ENCODE measurements around the gene NPC2.
"Not testable (repeated sequence)": the region's sequence is repeated elsewhere in the genome, so short reads cannot be mapped to it uniquely, and the experiment has no call there.

The NPC2 gene

DNA sequence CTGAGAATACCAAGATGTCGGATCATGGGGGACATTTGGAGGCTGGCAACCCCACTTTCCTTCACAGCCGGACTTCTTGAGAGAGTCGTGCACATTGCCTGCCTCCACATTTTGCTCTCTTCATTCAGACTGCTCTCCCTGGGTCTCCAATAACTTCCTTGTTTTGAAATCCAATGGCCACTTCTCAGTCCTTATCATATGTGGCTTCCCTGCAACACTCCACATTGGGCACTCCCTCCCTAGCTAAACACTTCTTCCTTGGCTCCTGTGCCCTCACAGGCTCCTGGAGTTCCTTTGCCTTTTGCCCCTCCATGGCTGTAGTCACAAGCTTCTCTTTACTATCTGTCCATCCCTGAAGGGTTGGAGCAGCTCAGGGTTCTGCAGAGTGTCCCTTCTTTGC, 30.1 kb downstream of the NPC2 start:
- H3K36me3 ChIP-seq (ENCODE audit: control insufficient read depth in 5 of 5, insufficient read depth in 5 of 5, low read length in 5 of 5), result peaks cover 0 to 4% (median 0%) of the 10 kb centered on the region in 5 donors
- H3K27ac ChIP-seq (ENCODE audit: low read depth, low read length), result no peak overlapping the region
- no peaks in the 10 kb centered on the region for H3K27me3 ChIP-seq (ENCODE audit: control insufficient read depth in 5 of 5, insufficient read depth in 4 of 5, low read length in 5 of 5)
- peaks cover 0 to 17% (median 0%) of the 10 kb centered on the region in 5 donors for H3K4me1 ChIP-seq (ENCODE audit: control insufficient read depth in 5 of 5, insufficient read depth in 5 of 5, low read length in 5 of 5)
- no peak overlapping the region for H3K4me3 ChIP-seq (ENCODE audit: low read depth in 1 of 5, low read length in 5 of 5)
- H3K9ac ChIP-seq (ENCODE audit: low read length in 5 of 5), result no peak overlapping the region
- H3K9me3 ChIP-seq (ENCODE audit: control insufficient read depth in 5 of 5, low read length in 5 of 5), result no peaks in the 10 kb centered on the region

DNA sequence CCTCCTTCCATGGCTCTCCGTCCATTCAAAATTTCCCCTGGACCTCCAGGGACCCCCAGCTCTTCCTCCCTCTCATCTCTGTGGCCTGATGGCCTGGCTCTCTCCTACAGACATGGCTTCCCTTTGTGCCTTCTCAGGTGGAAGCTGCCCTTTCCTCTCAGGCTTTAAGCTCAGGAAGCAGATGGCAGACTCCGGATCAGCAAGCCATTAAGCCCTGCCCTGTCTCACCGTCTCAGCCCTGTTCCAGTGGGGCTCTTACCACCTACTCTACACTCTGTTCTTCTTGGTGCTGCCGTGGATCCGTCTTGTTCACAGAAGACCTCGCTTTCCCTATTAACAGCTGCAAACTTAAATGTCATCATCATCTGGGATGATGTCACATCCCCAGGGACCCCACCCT, 33.1 kb downstream of the NPC2 start:
- peaks cover 0 to 17% (median 0%) of the 10 kb centered on the region in 5 donors for H3K4me1 ChIP-seq (ENCODE audit: control insufficient read depth in 5 of 5, insufficient read depth in 5 of 5, low read length in 5 of 5)
- no peak overlapping the region for H3K4me3 ChIP-seq (ENCODE audit: low read depth in 1 of 5, low read length in 5 of 5)
- no peaks in the 10 kb centered on the region for H3K9me3 ChIP-seq (ENCODE audit: control insufficient read depth in 5 of 5, low read length in 5 of 5)
- no peaks in the 10 kb centered on the region for H3K27me3 ChIP-seq (ENCODE audit: control insufficient read depth in 5 of 5, insufficient read depth in 4 of 5, low read length in 5 of 5)
- H3K36me3 ChIP-seq (ENCODE audit: control insufficient read depth in 5 of 5, insufficient read depth in 5 of 5, low read length in 5 of 5), result no peaks in the 10 kb centered on the region
- no peak overlapping the region for H3K27ac ChIP-seq (ENCODE audit: low read depth, low read length)
- H3K9ac ChIP-seq (ENCODE audit: low read length in 5 of 5), result no peak overlapping the region

DNA sequence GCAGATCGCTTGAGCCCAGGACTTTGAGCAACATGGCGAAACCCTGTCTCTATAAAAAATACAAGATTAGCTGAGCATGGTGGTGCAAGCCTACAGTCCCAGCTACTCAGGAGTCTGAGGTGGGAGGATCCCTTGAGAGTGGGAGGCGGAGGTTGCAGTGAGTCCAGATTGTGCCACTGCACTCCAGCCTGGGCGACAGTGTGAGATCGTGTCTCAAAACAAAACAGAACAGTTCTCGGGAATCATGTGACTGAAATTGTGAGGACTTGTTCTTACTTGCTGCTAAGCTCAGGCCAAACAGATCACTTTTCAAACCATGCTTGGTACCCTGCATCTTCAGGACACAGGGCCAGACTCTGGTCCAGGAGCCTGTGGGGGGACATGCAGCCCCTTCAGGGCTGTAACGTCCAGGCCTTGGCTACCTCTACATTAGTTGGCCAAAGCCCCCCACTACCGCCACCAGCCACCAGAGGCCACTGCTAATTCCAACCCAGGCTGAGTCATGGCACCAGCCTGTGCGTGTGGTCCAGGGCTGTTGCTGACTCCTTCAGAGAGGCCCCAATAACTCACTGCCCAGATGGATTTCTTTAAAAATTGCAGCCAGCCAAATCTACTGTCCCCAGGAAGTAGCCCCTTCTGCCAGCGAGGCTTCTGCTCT, 33.7 kb downstream of the NPC2 start:
- no peak overlapping the region for H3K27ac ChIP-seq (ENCODE audit: low read depth, low read length)
- H3K4me3 ChIP-seq (ENCODE audit: low read depth in 1 of 5, low read length in 5 of 5), result no peak overlapping the region
- no peak overlapping the region for H3K9ac ChIP-seq (ENCODE audit: low read length in 5 of 5)

DNA sequence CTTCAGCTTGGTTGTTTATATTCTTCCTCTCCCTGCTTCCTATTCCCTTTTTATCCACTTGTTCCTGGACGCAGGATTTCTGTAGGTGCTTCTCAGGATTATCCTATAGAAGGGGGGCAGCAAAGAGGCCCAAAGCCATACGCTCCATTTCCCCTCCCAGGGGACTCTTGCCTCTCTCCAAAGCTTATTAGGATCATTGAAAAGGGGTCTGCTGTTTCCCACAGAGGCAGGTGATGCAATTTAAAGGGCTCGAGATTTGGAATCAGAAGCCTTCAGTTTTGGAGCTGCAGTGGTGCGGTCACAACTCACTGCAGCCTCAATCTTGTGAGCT, 35.6 kb downstream of the NPC2 start:
- Histone ChIP-seq H3K27me3 (ENCODE audit: control insufficient read depth in 5 of 5, insufficient read depth in 4 of 5, low read length in 5 of 5) (no peaks in the 10 kb centered on the region), H3K4me3 (ENCODE audit: low read depth in 1 of 5, low read length in 5 of 5) (no peak overlapping the region), H3K36me3 (ENCODE audit: control insufficient read depth in 5 of 5, insufficient read depth in 5 of 5, low read length in 5 of 5) (no peaks in the 10 kb centered on the region), H3K4me1 (ENCODE audit: control insufficient read depth in 5 of 5, insufficient read depth in 5 of 5, low read length in 5 of 5) (peaks cover 0 to 17% (median 0%) of the 10 kb centered on the region in 5 donors), H3K9ac (ENCODE audit: low read length in 5 of 5) (no peak overlapping the region), H3K27ac (ENCODE audit: low read depth, low read length) (no peak overlapping the region), H3K9me3 (ENCODE audit: control insufficient read depth in 5 of 5, low read length in 5 of 5) (no peaks in the 10 kb centered on the region)

More for the DNA sequence above, 33.7 kb downstream of the NPC2 start:
- H3K27me3 ChIP-seq (ENCODE audit: control insufficient read depth in 5 of 5, insufficient read depth in 4 of 5, low read length in 5 of 5), result no peaks in the 10 kb centered on the region
- H3K9me3 ChIP-seq (ENCODE audit: control insufficient read depth in 5 of 5, low read length in 5 of 5), result no peaks in the 10 kb centered on the region
- no peaks in the 10 kb centered on the region for H3K36me3 ChIP-seq (ENCODE audit: control insufficient read depth in 5 of 5, insufficient read depth in 5 of 5, low read length in 5 of 5)
- H3K4me1 ChIP-seq (ENCODE audit: control insufficient read depth in 5 of 5, insufficient read depth in 5 of 5, low read length in 5 of 5), result peaks cover 0 to 17% (median 0%) of the 10 kb centered on the region in 5 donors

DNA sequence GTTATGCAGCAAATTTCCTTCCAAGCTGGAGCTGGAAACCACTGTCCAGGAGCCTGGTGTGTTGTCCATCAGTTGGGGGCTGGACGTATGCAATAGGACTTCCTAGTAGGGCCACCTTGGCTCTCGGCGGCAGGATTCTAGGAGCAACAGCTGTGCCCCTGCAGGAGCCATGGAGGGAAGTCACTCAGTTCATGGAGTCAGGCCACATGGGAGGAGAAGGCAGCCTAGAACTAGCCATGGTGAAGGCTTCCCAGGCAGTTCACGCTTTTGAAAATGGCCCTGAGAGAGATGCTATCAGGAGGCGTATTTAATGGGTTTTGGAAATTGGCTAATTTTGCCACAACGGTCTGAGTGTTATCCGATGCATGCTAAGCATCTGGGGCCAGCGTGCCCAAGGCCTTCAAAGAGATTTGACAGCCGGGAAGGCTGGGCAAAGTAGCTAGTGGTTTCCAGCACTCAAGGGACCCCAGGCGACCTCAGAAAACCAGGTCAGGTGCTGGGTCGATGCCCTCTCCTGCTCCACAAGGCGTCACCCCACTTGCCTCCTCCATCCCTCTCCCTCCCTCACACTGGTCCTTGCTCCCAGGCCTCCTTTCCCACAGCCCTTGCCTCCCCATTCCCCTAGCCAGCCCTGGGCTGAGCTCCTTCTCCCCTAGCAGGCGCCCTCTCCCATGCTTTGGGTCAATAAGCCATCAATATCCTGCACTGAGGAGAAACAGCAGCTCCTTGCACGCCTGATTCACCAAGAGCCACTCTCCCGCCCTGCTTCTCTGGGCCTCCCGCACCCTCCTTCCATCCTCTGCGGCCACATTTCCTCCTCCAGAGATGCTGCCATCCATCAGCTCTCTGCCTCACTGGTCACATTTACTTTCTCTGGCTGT, 36.2 kb downstream of the NPC2 start:
- Histone ChIP-seq H3K9ac (ENCODE audit: low read length in 5 of 5) (no peak overlapping the region), H3K9me3 (ENCODE audit: control insufficient read depth in 5 of 5, low read length in 5 of 5) (no peaks in the 10 kb centered on the region), H3K4me1 (ENCODE audit: control insufficient read depth in 5 of 5, insufficient read depth in 5 of 5, low read length in 5 of 5) (peaks cover 0 to 17% (median 0%) of the 10 kb centered on the region in 5 donors), H3K27me3 (ENCODE audit: control insufficient read depth in 5 of 5, insufficient read depth in 4 of 5, low read length in 5 of 5) (no peaks in the 10 kb centered on the region), H3K27ac (ENCODE audit: low read depth, low read length) (no peak overlapping the region), H3K4me3 (ENCODE audit: low read depth in 1 of 5, low read length in 5 of 5) (no peak overlapping the region), H3K36me3 (ENCODE audit: control insufficient read depth in 5 of 5, insufficient read depth in 5 of 5, low read length in 5 of 5) (no peaks in the 10 kb centered on the region)

DNA sequence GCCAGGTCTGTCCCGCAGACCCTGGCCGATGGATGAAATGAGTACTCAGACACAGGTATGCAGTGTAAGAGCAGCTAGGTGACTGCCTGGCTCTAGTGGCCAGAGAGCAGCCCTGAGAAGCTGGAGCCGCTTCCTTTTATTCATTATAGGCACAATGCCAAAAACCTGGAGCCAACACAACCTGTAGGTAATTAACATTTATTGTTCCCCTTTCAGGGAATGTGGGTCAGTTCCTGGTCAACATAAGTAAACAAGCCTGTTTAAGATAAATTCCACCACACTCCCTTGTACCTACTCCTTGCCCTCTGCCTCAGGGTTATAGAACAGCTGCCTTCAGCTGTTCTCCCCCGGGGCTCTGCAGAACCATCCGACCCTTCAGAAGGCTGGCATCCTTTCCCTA, 38.7 kb downstream of the NPC2 start:
- H3K4me1 ChIP-seq (ENCODE audit: control insufficient read depth in 5 of 5, insufficient read depth in 5 of 5, low read length in 5 of 5); H3K4me3 ChIP-seq (ENCODE audit: low read depth in 1 of 5, low read length in 5 of 5); H3K27me3 ChIP-seq (ENCODE audit: control insufficient read depth in 5 of 5, insufficient read depth in 4 of 5, low read length in 5 of 5); H3K36me3 ChIP-seq (ENCODE audit: control insufficient read depth in 5 of 5, insufficient read depth in 5 of 5, low read length in 5 of 5); H3K9ac ChIP-seq (ENCODE audit: low read length in 5 of 5); H3K27ac ChIP-seq (ENCODE audit: low read depth, low read length); H3K9me3 ChIP-seq (ENCODE audit: control insufficient read depth in 5 of 5, low read length in 5 of 5): not testable (repeated sequence)

DNA sequence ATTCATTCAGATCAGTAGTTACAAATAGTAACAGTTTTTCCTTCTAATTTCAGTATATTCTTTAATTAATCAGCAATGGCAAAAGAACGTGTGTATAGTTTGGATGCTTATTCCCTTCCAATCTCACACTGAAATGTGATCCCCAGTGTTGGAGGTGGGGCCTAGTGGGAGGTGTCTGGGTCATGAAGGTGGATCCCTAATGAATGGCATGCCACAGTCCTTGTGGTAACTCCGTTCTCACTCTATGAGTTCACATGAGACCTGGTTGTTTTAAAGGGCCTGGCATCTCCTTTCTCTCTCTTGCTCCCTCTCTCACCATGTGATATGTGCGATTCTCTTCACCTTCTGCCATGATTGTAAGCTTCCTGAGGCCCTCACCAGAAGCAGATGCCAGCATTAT, 48.2 kb downstream of the NPC2 start:
- Histone ChIP-seq H3K36me3 (ENCODE audit: control insufficient read depth in 5 of 5, insufficient read depth in 5 of 5, low read length in 5 of 5) (no peaks in the 10 kb centered on the region), H3K9ac (ENCODE audit: low read length in 5 of 5) (no peak overlapping the region), H3K4me3 (ENCODE audit: low read depth in 1 of 5, low read length in 5 of 5) (no peak overlapping the region), H3K27me3 (ENCODE audit: control insufficient read depth in 5 of 5, insufficient read depth in 4 of 5, low read length in 5 of 5) (no peaks in the 10 kb centered on the region), H3K27ac (ENCODE audit: low read depth, low read length) (no peak overlapping the region), H3K4me1 (ENCODE audit: control insufficient read depth in 5 of 5, insufficient read depth in 5 of 5, low read length in 5 of 5) (no peaks in the 10 kb centered on the region), H3K9me3 (ENCODE audit: control insufficient read depth in 5 of 5, low read length in 5 of 5) (no peaks in the 10 kb centered on the region)

DNA sequence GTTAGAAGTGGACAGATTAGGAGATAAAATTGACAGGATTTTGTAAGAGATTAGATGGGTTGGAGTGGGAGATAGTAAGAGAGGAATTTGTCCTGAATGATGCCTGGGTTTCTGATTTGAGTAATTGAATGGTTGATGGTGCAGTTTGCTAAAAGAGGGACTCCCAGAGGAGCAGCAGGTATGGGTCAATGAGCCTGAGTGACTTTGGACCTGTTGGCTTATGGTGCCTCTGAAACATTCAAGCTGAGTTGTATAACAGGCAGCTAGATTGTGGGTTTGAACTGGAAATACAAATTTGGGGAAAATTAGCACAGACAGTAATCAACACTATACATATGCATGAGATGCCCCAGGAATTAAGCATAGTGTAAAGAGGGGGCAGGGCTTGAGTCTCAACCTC, 50.3 kb downstream of the NPC2 start:
- Histone ChIP-seq H3K36me3 (ENCODE audit: control insufficient read depth in 5 of 5, insufficient read depth in 5 of 5, low read length in 5 of 5) (no peaks in the 10 kb centered on the region), H3K27ac (ENCODE audit: low read depth, low read length) (no peak overlapping the region), H3K4me3 (ENCODE audit: low read depth in 1 of 5, low read length in 5 of 5) (no peak overlapping the region), H3K27me3 (ENCODE audit: control insufficient read depth in 5 of 5, insufficient read depth in 4 of 5, low read length in 5 of 5) (no peaks in the 10 kb centered on the region), H3K9ac (ENCODE audit: low read length in 5 of 5) (no peak overlapping the region), H3K4me1 (ENCODE audit: control insufficient read depth in 5 of 5, insufficient read depth in 5 of 5, low read length in 5 of 5) (no peaks in the 10 kb centered on the region), H3K9me3 (ENCODE audit: control insufficient read depth in 5 of 5, low read length in 5 of 5) (no peaks in the 10 kb centered on the region)

DNA sequence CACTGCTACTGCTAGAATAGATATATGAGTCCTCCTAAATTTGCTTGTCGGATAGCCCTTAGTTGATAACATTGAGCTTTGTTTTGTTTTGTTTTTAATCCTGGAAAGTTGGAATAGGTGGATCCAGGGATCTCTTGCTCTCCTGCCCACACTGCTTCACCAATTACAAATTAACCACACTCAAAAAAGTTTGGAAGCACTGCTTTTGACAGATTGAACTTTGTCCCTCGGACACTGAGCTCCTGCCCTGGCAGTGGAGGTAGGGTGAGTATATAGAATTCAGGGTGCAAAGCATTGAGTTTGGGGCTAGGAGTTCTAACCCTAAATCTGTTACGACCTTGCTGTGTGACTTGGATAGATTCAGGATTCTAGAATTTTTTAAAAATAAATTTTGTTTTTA, 52.0 kb downstream of the NPC2 start:
- Histone ChIP-seq H3K4me1 (ENCODE audit: control insufficient read depth in 5 of 5, insufficient read depth in 5 of 5, low read length in 5 of 5) (no peaks in the 10 kb centered on the region), H3K27me3 (ENCODE audit: control insufficient read depth in 5 of 5, insufficient read depth in 4 of 5, low read length in 5 of 5) (no peaks in the 10 kb centered on the region), H3K9me3 (ENCODE audit: control insufficient read depth in 5 of 5, low read length in 5 of 5) (no peaks in the 10 kb centered on the region), H3K4me3 (ENCODE audit: low read depth in 1 of 5, low read length in 5 of 5) (no peak overlapping the region), H3K27ac (ENCODE audit: low read depth, low read length) (no peak overlapping the region), H3K36me3 (ENCODE audit: control insufficient read depth in 5 of 5, insufficient read depth in 5 of 5, low read length in 5 of 5) (no peaks in the 10 kb centered on the region), H3K9ac (ENCODE audit: low read length in 5 of 5) (no peak overlapping the region)

DNA sequence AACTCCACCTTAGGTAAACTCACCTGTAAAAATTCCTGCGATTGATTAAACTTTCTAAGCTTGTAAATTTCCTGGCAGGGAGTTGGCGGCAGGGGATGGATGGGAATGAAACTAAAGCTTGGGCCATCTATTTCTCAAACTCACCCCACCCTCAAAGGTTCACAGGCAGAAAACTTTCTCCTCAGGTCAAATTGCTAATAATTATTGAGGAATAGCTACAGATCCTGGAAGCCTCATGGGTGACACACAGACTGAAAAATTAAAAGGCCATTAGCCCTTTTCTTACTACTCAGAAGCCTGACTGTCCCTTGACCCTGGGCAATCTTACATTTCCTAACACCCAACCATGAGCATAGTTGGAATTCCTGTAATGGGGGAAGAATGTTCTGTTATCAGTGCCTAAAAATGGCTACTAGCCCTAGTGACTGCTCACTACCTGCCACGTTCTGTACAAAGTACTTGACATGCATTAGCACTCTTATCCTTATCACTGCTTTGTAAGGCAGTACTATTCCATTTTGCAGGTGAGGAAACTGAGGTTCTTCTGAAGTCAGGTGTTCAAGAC, 54.7 kb downstream of the NPC2 start:
- H3K27ac ChIP-seq (ENCODE audit: low read depth, low read length), result no peak overlapping the region
- no peak overlapping the region for H3K4me3 ChIP-seq (ENCODE audit: low read depth in 1 of 5, low read length in 5 of 5)
- no peak overlapping the region for H3K9ac ChIP-seq (ENCODE audit: low read length in 5 of 5)
- H3K4me1 ChIP-seq (ENCODE audit: control insufficient read depth in 5 of 5, insufficient read depth in 5 of 5, low read length in 5 of 5), result no peaks in the 10 kb centered on the region
- H3K36me3 ChIP-seq (ENCODE audit: control insufficient read depth in 5 of 5, insufficient read depth in 5 of 5, low read length in 5 of 5), result no peaks in the 10 kb centered on the region
- no peaks in the 10 kb centered on the region for H3K9me3 ChIP-seq (ENCODE audit: control insufficient read depth in 5 of 5, low read length in 5 of 5)
- H3K27me3 ChIP-seq (ENCODE audit: control insufficient read depth in 5 of 5, insufficient read depth in 4 of 5, low read length in 5 of 5), result no peaks in the 10 kb centered on the region
